Activated CD4-positive, CD25-positive, alpha-beta regulatory T cell treated with anti-CD3 and anti-CD28 coated beads, Interleukin-2, amount 50 U/mL, for 72 hours (primary cell): Measurements from ENCODE around the gene SPATA19.
"Not testable (repeated sequence)": the region's sequence is repeated elsewhere in the genome, so short reads cannot be mapped to it uniquely, and the experiment has no call there.

Experiments used
- DNase-seq: peaks from one replicate; pipeline ENCODE4 v3.0.0; 2021

SPATA19 gene

GRCh38 chr11:133845413-133845812 lies at the start of gene SPATA19:
SPATA19 (minus strand) TSS chr11:133845513; CDS start chr11:133845446, 67 bp downstream.
- DNase-seq: no peak

- DNase-seq: no peak
Observed at GRCh38 chr11:133895061-133895479, 49.8 kb upstream of the SPATA19 start.

DNA sequence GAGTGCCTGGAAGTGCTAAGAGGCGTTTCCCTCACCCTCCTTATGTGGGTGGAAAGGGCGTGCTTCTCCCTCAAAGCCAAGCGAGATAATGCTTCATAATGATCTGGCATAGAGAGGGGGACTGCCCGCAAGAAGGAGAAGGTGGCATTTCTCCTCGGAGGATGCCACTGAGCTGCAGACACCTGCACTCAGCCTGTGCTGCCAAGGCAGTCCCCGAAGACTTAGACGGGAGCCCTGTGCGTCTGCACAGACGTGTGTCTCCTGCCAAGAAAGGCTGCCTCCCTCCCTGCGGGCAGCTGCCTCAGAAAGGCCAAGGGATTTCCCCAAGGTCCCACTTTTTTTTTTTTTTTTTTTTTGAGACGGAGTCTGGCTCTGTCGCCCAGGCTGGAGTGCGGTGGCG lies 48.1 kb upstream of the SPATA19 start:
- no peak for DNase-seq

DNA sequence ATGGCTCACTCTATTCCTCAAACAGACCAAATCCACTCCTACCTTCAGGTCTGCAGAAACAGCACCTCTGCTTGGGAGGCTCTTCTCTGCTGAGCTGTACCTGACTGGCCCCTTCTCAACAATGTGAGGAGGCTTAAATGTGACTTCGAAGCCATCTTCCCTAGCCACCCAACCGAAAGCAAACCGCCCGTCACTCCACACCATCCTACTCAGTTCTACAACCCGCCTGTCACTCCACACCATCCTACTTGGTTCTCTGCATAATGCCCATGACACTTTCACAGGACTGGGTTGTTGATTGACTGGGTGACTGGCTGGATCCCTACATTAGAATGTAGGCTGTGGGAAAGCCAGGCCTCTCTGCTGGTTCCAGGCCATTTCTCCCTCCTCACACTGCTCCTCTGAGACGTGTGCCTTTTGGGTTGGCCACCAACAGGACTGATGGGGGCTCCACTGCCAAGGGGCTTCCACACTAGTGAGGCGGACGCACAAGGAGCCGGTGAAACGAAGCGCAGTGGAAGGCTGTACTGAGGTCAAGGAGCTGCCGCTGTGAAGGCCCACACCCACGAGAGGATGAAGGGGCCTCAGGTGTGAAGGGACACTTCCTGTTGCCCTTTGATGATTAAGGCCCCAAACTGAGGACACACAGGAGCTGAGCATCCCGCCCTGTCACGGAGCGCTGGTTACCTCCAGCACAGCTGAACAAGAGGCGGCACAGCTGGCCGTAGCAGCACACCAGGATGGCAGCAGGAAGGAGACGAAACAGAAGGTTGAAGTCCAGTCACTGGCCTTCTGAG lies 47.5 kb upstream of the SPATA19 start:
- no peak for DNase-seq

GRCh38 chr11:133892126-133892525 lies 46.8 kb upstream of the SPATA19 start:
- no peak for DNase-seq

DNA sequence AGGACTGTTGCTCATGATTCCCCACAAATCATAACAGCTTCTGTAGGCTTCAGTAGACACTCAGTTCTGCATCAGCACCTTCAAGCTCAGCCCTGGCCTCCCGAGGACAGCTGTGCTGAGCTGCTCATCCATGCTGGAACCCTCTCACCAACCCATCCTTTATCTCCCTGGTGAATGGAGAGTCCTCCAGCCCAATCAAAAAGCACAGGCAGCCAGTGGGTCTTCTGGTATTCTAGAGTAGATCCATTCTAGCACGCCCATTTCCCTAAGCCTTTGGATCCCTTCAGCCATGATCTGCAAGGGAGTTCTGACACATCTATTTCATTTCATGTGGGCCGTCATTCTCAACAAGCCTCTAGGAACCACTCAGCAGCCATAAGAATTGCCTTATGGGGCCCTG lies 44.6 kb upstream of the SPATA19 start:
- DNase-seq: no peak

DNA sequence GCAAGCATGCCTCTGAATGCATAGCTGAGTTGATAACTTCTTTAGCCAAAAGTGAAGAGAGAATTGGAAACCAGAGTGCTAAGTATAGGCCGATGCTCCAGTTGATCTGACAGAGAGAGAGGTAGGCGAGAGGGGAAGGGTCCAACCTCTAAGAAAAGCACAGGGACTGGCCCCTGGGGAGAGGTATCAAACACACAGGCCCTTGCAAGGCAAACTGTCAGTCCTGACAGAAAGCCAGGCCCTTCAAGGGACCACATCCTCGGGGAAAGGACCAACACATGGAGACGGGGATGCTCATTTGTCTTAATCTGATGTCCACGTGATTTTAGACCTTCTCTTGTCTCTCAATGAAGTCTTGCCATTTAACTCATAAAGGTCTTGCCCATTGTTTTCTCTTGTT lies 43.9 kb upstream of the SPATA19 start:
- no peak for DNase-seq

DNA sequence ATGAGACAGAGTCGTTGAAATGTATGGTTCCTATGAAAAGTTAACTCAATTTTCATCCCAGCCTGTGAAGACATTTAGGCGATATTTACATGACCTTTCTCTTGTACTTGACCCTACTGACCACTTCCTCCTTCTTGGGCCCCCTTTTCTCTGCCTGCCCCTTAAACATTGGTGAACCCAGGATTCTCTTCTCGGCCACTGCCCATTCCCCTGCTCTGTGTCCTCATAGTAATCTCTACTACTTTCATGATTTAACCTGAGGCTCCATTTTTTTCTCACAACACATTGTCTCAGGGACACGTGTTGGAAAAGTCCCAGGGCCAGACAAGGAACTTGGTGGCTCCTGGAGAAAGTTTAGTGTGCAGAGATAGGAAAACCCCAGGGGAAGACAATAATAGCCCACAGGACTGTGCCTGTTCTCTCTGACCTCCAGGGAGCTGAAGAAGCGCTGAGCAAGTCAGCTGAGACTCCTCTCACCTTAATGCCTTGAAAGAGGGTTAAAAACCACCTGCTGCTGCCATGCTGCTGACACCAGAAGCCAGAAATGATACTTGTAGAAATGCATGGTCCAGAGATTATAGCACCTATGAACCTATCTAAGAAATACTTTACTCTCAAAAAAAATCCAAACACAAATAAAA lies 42.5 kb upstream of the SPATA19 start:
- no peak for DNase-seq

GRCh38 chr11:133886029-133886428 lies 40.7 kb upstream of the SPATA19 start:
- no peak for DNase-seq

GRCh38 chr11:133872160-133872559 lies 26.8 kb upstream of the SPATA19 start:
- DNase-seq: no peak

DNA sequence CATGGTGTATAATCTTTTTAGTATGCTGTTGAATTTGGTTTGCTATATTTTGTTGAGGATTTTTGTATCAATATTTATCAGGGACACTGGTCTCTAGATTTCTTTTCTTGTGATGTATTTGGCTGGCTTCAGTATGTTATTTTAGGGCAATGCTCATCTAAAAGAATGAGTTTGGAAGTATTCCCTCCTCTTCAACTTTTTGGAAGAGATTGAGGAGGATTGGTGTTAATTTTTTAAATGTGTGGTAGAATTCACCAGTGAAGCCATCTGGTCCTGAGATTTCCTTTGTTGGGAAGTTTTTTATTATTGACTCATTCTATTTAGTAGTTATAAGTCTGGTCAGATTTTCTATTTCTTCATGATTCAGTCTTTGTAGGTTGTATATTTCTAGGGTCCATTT lies 22.1 kb upstream of the SPATA19 start:
- no peak for DNase-seq

DNA sequence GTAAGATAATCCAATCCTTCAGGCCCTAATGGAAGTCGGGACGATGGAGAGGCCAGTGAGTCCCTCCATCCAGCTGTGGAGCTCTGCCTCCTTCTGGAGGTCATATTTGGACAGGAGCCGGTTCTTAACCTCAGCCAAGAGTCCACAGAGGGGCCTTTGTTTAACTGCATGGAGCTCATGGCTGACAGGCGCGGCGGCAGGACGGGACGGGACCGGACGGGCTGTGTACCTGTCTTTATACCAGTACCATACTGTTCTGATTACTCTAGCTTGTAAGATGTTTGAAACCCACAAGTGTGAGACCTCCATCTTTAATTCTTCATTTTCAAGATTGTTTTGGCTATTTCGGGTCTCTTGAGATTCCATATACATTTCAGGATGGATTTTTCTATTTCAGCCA lies 20.2 kb upstream of the SPATA19 start:
- DNase-seq: no peak

DNA sequence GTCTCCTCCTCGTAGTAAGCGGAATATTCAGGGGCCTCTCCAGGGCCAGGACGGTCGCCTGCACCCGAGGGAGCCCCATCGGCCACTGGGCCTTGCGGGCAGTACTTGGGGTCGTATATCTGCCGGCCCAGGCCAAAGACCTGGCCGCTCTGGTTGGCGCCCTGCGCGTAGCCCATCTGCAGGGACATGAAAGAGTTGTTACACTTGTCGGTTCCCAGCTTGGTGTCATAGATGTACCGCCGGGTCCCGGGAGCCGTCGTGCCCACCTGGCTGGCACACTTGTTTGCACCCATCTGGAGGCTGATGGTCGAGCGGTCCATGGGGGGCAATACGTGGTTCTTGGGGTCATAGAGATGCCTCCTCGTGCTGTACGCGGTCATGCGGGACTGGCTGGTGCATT lies 19.4 kb upstream of the SPATA19 start:
- no peak for DNase-seq

GRCh38 chr11:133860151-133860550 lies 14.8 kb upstream of the SPATA19 start:
- DNase-seq: no peak

DNA sequence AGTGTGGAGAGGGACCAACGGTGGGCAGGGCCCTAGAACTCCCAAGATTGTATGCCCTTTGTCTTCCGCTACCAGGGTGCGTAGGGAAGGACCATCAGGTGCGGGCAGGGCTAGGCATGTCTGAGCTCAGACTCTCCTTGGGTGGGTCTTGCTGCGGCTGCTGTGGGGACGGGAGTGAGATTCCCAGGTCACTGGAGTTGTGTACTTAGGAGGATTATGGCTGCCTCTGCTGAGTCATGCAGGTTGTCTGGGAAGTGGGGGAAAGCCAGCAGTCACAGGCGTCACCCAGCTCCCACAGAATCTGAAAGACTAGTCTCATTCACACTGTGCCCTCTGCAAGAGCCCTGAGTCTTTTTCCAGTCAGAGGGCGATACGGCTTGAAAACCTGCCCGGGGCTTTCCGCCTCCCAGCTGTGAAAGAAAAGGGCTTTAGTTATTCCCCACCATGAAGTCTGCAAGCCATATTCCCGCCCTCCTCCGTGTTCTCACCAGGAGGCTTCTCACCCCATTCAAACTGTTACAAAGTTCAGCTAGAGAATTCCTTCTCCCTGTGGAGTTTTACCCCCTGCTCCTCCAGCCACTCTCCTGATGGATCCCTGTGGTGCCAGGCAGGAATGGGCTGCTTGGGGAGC lies 9.1 kb upstream of the SPATA19 start:
- DNase-seq: not testable (repeated sequence)

GRCh38 chr11:133844217-133844616 lies 1.1 kb downstream of the SPATA19 start:
- no peak for DNase-seq

GRCh38 chr11:133843454-133843987 lies 1.8 kb downstream of the SPATA19 start:
- DNase-seq: no peak

- DNase-seq: no peak
Observed at GRCh38 chr11:133842730-133843129, 2.6 kb downstream of the SPATA19 start.

- no peak for DNase-seq
Observed at GRCh38 chr11:133842053-133842452, 3.3 kb downstream of the SPATA19 start.

DNA sequence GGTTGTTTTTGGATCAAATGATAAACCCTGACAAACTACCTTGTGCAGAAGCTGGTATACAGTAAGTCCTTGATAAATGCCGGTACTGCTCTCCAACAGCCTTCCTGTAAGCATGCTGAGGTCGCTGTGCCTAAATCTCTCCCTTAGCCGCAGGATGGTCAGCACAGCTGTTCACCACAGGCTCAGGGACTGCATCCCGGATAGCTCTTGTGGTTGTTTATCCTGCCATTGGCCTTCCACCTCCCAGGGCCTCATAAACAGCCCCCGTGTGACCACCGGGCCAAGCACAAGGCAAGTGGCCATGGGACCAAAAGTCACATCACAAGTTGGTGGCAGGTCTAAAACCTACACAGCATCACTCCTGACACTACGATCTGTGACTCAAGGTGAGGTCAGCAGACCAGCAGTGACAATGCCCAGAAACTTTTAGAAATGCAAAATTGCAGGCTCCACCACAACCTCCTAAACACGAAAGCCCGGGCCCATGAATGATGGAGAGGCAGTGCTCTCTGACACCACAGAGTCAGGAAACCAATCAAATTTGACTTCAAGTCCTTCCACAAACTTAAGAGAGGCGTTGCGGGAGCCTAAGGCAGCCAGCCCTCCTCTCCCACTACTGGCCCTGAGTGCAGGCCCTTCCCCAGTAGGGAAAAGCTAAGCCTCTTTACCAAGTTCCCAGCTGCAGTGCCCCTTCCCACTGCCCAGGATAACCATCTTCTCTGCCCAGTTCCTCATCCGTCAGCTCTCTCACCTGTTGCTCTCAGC lies 3.9 kb downstream of the SPATA19 start:
- no peak for DNase-seq

GRCh38 chr11:133840479-133840941 lies 4.8 kb downstream of the SPATA19 start:
- DNase-seq: no peak

DNA sequence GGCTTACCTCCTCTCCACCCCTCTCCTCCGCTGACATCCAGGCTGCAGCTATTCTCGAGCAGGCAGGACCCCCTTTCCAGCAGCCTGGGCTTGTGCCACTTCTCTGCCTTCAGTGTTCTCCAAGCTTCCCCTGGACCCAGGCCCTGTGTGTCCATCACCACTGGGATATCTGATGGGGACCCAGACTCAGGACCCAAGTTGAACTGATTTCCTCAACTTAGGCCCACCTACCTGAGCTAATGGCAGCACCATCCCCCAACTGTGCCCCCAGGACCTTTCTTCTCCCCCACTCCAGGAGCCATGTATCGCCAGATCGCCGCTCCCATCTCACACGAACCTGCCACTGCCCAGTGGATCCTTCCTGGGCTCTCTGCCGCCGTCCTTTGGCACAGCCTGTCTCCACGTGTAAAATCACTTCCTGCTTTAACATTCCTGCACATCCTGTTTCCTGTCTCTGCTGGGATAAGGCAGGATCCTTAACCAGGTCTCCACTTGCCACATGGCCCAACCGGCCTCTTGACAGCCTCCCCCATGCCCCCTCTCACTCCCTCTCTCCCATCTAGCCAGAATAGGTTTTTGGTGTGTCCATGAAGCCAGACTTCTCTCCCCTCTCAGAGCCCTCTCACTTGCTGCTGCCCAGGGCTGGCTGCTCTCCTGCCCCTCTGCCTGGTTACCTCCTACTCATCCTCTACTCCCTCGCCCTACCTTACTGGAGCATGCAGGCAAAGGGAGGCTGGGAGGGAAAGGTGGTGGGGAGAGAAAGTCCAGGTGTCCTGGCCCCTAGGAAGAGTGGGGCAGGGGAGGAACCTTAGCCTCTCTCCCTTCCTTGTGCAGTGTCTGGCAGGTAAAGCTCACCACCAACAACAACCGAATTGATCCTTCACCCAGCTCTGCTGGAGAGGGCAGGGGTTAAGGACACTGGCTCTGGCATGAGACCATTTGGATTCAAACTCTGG lies 9.4 kb downstream of the SPATA19 start:
- no peak for DNase-seq
